Urinary bladder (tissue), 4 donors: ENCODE measurements around the gene GATAD2B. TPM values are rescaled to one million over a fixed set of nuclear protein-coding genes. Genes with fewer than 3 reads are reported as not detected.
"Not testable (repeated sequence)": the region's sequence is repeated elsewhere in the genome, so short reads cannot be mapped to it uniquely, and the experiment has no call there.

ENCODE experiments used
- DNase-seq: peaks from one replicate; pipeline ENCODE4 v3.0.0-alpha.2; 2015; ENCODE audit errors: extremely low spot score
- H3K27ac ChIP-seq: one replicate; pipeline ENCODE4 v1.5.1; 2013; ENCODE audit warnings: low read depth, mild to moderate bottlenecking, moderate library complexity
- H3K36me3 ChIP-seq: one replicate; pipeline ENCODE4 v1.6.1; 2013; ENCODE audit warnings: mild to moderate bottlenecking, moderate library complexity; ENCODE audit not compliant: insufficient read depth
- H3K4me1 ChIP-seq: one replicate; pipeline ENCODE4 v1.6.1; 2013; ENCODE audit warnings: mild to moderate bottlenecking, moderate library complexity; ENCODE audit not compliant: insufficient read depth
- H3K4me3 ChIP-seq: one replicate; pipeline ENCODE4 v1.5.1; 2013; ENCODE audit warnings: low read depth, low read length
- WGBS: extraction: QIAGEN DNeasy Blood & Tissue Kit; methylation state at CpG from one replicate; pipeline ENCODE4 v1.1.7; 2013; 5-methylcytosine and 5-hydroxymethylcytosine counted together
- polyA plus RNA-seq: library from polyadenylated mRNA; stranded (reverse); fragments of 200-250 nt; gene quantifications from one replicate; pipeline ENCODE4 v1.2.3, GENCODE V29; 2013
- small RNA-seq: library from RNA; depleted of rRNA; stranded (forward); fragments of <200 nt; gene quantifications from one replicate; pipeline ENCODE3, GENCODE V24; 2014
- total RNA-seq: library from RNA; depleted of rRNA; stranded (reverse); fragments of >200 nt; gene quantifications from one replicate; pipeline ENCODE4 v1.2.3, GENCODE V29; 2014
- donor health status: healthy with polysubstance abuse.
- donor health status: healthy.

Gene GATAD2B
- total and polyA plus RNA-seq, 2 donors, result 8.5 to 11.5 TPM

- no peak overlapping the region for H3K4me3 ChIP-seq
- WGBS, result 90% methylated on average over 2 of the region's 2 CpGs
Observed at GRCh38 chr1:153771261-153771660, 151.5 kb downstream of the GATAD2B start.

GRCh38 chr1:153770797-153771196, 152.0 kb downstream of the GATAD2B start:
- H3K36me3 ChIP-seq, result peaks cover 3% of the 10 kb centered on the region
- H3K27ac ChIP-seq, result no peak overlapping the region
- no peaks in the 10 kb centered on the region for H3K4me1 ChIP-seq
- no peak overlapping the region for H3K4me3 ChIP-seq
- 56% methylated on average over 11 of the region's 11 CpGs for WGBS
- no peak for DNase-seq

More at GRCh38 chr1:153771261-153771660, 151.5 kb downstream of the GATAD2B start:
- no peak for DNase-seq
- Histone ChIP-seq H3K4me1 (no peaks in the 10 kb centered on the region), H3K36me3 (peaks cover 3% of the 10 kb centered on the region), H3K27ac (no peak overlapping the region)

- WGBS, result 78% methylated on average over 3 of the region's 3 CpGs
- Histone ChIP-seq H3K27ac (no peak overlapping the region), H3K4me3 (no peak overlapping the region), H3K4me1 (no peaks in the 10 kb centered on the region), H3K36me3 (peaks cover 3% of the 10 kb centered on the region)
- DNase-seq, result no peak
Observed at GRCh38 chr1:153769221-153769620, 153.6 kb downstream of the GATAD2B start.

GRCh38 chr1:153768316-153769181, 154.2 kb downstream of the GATAD2B start:
- Histone ChIP-seq H3K4me1 (no peaks in the 10 kb centered on the region), H3K36me3 (peaks cover 3% of the 10 kb centered on the region), H3K4me3 (no peak overlapping the region), H3K27ac (no peak overlapping the region)
- no peak for DNase-seq
- WGBS, result 86% methylated on average over 4 of the region's 4 CpGs

DNA sequence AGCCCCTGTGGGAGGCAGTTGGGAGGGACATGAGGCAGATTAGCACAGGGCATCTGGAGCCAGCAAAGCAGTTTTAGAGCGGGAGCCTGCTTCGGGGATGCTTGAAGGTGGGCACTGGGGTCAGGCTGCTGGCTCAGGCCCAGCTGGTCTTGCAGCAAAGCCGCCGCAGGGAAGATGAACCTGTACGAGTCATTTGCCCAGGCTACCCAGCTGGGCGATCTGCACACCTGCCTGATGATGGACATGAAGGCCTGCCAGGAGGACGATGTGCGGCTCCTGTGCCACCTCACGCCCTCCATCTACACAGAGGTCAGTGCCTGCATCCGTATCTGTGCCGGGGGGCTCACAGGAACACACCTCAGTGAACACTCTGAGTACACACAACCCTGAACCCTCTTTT, 155.3 kb downstream of the GATAD2B start:
- DNase-seq, result no peak
- Histone ChIP-seq H3K4me1 (no peaks in the 10 kb centered on the region), H3K36me3 (peaks cover 3% of the 10 kb centered on the region), H3K4me3 (no peak overlapping the region), H3K27ac (no peak overlapping the region)
- WGBS, result 96% methylated on average over 11 of the region's 11 CpGs

DNA sequence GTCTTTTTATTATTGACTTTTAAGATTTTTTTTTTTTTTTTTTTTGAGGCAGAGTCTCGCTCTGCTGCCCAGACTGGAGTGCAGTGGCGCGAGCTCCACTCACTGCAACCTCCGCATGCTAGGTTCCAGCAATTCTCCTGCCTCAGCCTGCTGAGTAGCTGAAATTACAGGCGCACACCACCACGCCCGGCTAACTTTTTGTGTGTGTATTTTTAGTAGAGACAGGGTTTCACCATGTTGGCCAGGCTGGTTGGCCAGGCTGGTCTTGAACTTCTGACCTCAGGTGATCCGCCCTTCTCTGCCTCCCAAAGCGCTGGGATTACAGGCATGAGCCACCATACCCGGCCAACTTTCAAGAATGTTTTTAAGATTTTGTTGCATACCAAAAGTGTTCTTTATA, 156.1 kb downstream of the GATAD2B start:
- not testable (repeated sequence) for H3K4me1 ChIP-seq, H3K36me3 ChIP-seq, DNase-seq, H3K27ac ChIP-seq, H3K4me3 ChIP-seq
- 93% methylated on average over 10 of the region's 10 CpGs for WGBS

DNA sequence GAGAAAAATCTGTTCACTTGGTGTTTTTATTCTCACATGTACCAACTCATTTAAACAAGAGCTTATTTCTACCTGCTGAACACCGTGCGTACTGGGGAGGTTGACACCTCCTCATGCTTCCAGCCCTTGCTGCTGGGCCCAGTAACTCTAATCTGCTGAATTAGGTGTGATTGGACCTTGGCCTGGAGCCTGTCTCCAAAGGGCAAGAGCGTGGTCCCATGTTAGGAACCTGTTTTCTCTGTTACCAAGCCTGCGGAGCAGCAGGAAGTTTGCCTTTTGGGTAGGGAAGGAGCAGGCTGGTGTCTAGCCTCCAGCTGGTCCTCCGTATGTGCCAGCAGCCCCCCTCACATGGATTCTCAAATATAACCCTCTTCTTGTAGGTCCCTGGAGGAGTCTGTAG, 158.5 kb downstream of the GATAD2B start:
- no peak overlapping the region for H3K4me3 ChIP-seq
- no peaks in the 10 kb centered on the region for H3K4me1 ChIP-seq
- H3K27ac ChIP-seq, result no peak overlapping the region
- DNase-seq, result no peak
- 89% methylated on average over 5 of the region's 5 CpGs for WGBS
- H3K36me3 ChIP-seq, result peaks cover 4% of the 10 kb centered on the region

- WGBS, result 74% methylated on average over 7 of the region's 7 CpGs
- DNase-seq, result no peak
- Histone ChIP-seq H3K4me1 (no peaks in the 10 kb centered on the region), H3K36me3 (peaks cover 6% of the 10 kb centered on the region), H3K27ac (no peak overlapping the region), H3K4me3 (no peak overlapping the region)
Observed at GRCh38 chr1:153763365-153764225, 159.2 kb downstream of the GATAD2B start.

DNA sequence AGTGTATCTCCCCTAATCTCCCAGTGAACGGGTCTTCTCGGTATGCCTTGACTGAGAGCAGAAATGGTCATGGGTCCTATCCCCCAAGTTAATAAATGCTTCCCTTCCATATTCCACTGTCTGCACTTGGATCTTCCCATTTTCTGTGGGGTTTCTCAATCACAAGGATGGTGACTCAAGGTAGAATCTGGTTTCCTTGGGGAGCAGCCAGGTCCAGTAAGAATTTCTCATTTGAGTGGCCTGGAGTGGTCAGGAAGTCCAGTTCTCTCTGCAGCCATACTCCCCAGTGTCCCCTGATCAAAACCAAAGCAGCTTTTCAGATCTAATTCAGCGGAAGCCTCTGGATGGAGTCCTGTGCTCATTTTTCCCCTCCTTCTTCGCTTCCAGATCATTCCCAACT, 162.3 kb downstream of the GATAD2B start:
- DNase-seq, result no peak
- Histone ChIP-seq H3K4me3 (no peak overlapping the region), H3K36me3 (peaks cover 3% of the 10 kb centered on the region), H3K27ac (no peak overlapping the region), H3K4me1 (no peaks in the 10 kb centered on the region)
- WGBS, result 95% methylated on average over 4 of the region's 4 CpGs

Small RNA genes lying within 50 kb of the gene (small RNA-seq; reads per million reads assigned to genes)
- gene AL831737.1 (not detected), gene MIR6737 (not detected), gene RF00019 (not detected)

Other genes starting within 250 kb of the GATAD2B start
- gene NPR1, start 244.3 kb downstream of the GATAD2B start, total RNA-seq, result 9.5 TPM
- gene NPR1, start 244.3 kb downstream of the GATAD2B start, polyA plus RNA-seq, result 31.6 TPM
- 44.0 TPM for gene INTS3, start 194.9 kb downstream of the GATAD2B start, total RNA-seq
- 35.9 TPM for gene INTS3, start 194.9 kb downstream of the GATAD2B start, polyA plus RNA-seq
- gene SLC27A3, start 147.6 kb downstream of the GATAD2B start, total RNA-seq, result 20.7 TPM
- gene SLC27A3, start 147.6 kb downstream of the GATAD2B start, polyA plus RNA-seq, result 41.0 TPM
- gene DENND4B, start 23.7 kb upstream of the GATAD2B start, total RNA-seq, result 18.3 TPM
- 25.1 TPM for gene DENND4B, start 23.7 kb upstream of the GATAD2B start, polyA plus RNA-seq
- 4.3 TPM for gene CRTC2, start 35.6 kb upstream of the GATAD2B start, total RNA-seq
- 29.8 TPM for gene CRTC2, start 35.6 kb upstream of the GATAD2B start, polyA plus RNA-seq
- gene SLC39A1, start 40.6 kb upstream of the GATAD2B start, total RNA-seq, result 42.6 TPM
- gene SLC39A1, start 40.6 kb upstream of the GATAD2B start, polyA plus RNA-seq, result 121 TPM
- 8.7 TPM for gene CREB3L4, start 44.9 kb upstream of the GATAD2B start, total RNA-seq
- gene CREB3L4, start 44.9 kb upstream of the GATAD2B start, polyA plus RNA-seq, result 12.2 TPM
- gene JTB, start 54.7 kb upstream of the GATAD2B start, total RNA-seq, result 99.5 TPM
- gene JTB, start 54.7 kb upstream of the GATAD2B start, polyA plus RNA-seq, result 148 TPM
- 37.0 TPM for gene RAB13, start 63.4 kb upstream of the GATAD2B start, total RNA-seq
- 192 TPM for gene RAB13, start 63.4 kb upstream of the GATAD2B start, polyA plus RNA-seq
- 3,498 TPM for gene RPS27, start 67.8 kb upstream of the GATAD2B start, total RNA-seq
- gene RPS27, start 67.8 kb upstream of the GATAD2B start, polyA plus RNA-seq, result 10,997 TPM
- gene NUP210L, start 232.1 kb upstream of the GATAD2B start, total RNA-seq, result 0.21 TPM
- 0.04 TPM for gene NUP210L, start 232.1 kb upstream of the GATAD2B start, polyA plus RNA-seq